ENCODE data around the gene AEBP1.

DNA sequence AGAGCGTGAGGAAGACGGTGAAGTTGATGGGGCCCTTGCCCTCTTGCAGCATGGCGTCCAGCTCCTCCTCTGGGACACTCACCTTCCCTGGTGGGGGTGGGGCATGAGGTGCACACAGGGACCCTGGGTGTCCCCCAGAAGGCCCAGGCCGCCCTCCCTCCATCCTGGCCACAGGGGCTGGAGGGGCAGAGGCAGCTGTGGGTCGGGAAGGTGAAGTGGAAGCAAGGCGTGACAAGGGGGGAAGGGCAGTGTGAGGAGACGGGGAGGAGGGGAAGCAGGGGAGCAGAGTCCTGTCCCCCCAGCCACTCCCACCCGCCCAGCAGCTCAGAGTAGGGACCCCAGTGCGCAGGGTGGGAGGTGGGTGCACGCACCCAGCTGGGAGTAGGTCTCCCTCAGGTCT is 36.2 kb downstream of the AEBP1 start:
- no peak for TF ChIP-seq EP300 (IDR thresholded peaks at IDR 0.05)
- TF ChIP-seq, protein P1, sequence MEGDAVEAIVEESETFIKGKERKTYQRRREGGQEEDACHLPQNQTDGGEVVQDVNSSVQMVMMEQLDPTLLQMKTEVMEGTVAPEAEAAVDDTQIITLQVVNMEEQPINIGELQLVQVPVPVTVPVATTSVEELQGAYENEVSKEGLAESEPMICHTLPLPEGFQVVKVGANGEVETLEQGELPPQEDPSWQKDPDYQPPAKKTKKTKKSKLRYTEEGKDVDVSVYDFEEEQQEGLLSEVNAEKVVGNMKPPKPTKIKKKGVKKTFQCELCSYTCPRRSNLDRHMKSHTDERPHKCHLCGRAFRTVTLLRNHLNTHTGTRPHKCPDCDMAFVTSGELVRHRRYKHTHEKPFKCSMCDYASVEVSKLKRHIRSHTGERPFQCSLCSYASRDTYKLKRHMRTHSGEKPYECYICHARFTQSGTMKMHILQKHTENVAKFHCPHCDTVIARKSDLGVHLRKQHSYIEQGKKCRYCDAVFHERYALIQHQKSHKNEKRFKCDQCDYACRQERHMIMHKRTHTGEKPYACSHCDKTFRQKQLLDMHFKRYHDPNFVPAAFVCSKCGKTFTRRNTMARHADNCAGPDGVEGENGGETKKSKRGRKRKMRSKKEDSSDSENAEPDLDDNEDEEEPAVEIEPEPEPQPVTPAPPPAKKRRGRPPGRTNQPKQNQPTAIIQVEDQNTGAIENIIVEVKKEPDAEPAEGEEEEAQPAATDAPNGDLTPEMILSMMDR (IDR thresholded peaks at IDR 0.05): no peak
- TF ChIP-seq POLR2A (IDR thresholded peaks at IDR 0.05; ENCODE audit: low read depth): no peak

Data from esophagus muscularis mucosa (tissue), 4 donors.